ENCODE results near the gene SENP6. TPM values are rescaled to one million over a fixed set of nuclear protein-coding genes. Genes with fewer than 3 reads are reported as not detected.
A peak's percentile ranks its signal among the peaks of the same experiment; 100 is the strongest.
"Not testable (repeated sequence)": the region's sequence is repeated elsewhere in the genome, so short reads cannot be mapped to it uniquely, and the experiment has no call there.

Gene SENP6
- total RNA-seq, 1 experiment from 2014 or later: 37.3 TPM

DNA sequence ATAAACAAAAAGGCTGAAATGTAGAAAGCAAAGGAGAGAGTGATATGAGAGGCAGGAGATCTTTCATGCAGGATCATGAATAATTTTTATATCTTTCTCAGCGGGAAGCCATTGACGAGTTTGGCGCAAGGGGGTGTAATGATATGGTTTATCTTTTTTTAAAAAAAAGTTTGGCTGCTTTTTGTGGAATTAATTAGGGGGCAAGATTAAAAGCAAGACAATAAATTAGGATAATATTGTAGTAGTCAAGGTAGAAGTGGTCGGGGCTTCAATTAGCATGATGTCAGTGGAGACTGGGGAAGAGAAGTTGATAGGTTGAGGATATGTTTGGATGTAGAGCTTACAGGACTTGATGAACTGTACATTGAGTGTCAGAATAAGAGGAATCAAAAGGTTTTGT, 4.0 kb downstream of the SENP6 start:
- DNase-seq (ENCODE audit: low read depth): no peak

DNA sequence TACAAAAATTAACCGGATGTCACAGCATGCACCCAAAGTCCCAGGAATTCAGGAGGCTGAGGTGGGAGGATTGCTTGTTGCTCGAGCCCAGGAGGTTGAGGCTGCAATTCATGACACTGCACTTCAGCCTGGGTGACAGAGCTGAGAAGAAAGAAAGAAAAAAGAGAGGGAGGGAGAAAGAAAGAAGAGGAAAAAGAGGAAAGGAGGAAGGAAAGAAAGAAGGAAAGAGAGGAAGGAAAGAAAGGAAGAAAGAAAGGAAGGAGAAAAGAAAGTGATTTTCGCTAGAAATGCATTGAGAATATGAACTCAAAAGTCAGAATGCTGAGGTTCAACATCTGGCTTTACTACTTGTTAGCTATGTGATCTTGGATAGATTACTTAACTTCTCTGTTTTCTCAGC, 6.6 kb downstream of the SENP6 start:
- no peak for DNase-seq (ENCODE audit: low read depth)

DNA sequence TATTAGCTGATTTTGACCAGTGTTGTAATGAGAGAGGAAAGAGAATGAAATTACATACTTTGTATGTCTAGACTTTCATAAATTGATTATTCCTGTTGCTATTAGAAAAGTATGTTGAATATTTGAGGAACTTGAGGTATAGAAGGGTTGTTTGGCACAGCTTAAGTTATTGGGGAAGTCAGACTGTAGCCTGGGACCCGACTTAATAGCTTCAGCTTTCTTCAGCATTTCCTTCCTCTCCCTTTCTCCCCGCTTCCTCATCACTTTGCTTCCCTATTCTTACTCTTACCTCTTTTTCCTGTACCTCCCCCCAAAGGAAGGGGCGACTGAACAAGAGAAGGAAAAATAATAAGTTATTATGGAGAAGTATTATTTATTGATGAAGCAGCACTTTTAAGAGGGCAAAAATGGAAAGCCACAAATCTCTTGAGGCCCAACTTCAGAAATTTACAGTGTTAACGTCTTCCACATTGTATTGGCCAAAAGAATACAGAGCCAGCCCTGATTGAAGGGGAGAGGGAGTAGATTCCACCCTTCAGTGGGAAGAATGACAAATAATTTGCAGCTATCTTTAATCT, 7.4 kb downstream of the SENP6 start:
- DNase-seq (ENCODE audit: low read depth): no peak

DNA sequence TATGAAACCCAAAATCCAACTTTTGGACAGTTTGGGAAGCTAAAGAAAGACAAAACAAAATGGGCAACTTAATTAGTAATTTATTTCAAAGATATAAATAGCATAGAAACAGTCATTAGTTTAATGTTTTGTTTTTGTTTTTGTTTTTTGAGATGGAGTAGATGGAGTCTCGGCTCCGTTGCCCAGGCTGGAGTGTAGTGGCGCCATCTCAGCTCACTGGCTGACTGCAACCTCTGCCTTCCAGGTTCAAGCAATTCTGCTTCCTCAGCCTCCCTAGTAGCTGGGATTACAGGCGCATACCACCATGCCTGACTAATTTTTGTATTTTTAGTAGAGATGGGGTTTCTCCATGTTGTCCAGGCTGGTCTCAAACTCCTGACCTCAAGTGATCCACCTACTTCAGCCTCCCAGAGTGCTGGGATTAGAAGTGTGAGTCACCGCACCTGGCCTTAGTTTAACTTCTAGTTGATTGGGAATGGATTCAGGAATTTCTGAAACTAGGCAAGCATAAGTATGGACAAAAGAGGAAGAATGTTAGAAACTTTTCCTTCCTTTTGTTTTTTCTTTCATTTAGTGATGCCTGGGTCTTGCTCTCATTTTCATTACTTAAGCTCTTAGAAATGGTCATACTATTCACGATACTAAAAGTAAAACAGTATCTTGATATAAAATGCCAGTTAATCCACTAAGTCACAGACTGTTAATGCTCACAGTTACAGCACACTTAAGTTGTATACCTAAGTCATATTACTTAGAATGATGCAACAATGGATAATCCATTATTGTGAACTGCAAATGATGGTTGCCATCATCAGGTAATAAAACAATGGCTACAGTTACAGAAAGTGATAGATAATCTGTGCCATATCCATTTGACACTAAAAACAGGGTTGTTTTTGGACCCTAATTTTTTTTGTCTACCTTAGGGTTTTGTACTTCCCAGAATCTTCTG, 8.2 kb downstream of the SENP6 start:
- peak; percentile 23 for DNase-seq (ENCODE audit: low read depth)

DNA sequence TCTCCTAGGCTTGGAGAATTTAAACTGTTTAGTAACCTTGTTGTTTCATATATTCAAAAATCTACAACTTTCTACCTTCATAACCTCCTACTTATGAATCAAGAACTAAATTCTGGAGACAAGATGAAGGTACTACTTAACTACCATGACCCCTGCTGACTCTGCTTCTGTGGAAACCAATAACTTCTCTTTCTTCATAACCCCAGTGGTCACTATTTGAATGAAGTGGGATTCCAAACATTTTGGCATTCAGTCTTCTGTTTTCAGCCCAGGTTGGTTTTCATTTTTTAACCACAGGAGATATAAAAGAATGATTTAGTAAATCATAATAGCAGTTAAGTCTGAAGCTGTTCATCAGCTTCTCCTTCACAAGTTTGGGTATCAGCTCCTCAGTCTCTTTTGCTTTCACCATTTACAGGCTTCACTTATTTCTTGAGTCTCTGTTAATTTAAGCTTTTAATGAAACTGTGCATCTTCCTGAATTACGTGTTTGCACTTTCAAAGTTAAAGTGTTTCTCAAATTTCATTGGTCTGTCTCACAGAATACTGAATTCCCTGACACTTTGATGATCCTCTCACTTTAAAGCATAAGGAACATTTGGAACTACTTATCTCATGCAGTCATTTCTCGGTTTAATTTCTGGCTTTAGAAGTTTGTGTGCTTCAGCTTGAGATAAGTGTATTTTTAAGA, 9.5 kb downstream of the SENP6 start:
- no peak for DNase-seq (ENCODE audit: low read depth)

DNA sequence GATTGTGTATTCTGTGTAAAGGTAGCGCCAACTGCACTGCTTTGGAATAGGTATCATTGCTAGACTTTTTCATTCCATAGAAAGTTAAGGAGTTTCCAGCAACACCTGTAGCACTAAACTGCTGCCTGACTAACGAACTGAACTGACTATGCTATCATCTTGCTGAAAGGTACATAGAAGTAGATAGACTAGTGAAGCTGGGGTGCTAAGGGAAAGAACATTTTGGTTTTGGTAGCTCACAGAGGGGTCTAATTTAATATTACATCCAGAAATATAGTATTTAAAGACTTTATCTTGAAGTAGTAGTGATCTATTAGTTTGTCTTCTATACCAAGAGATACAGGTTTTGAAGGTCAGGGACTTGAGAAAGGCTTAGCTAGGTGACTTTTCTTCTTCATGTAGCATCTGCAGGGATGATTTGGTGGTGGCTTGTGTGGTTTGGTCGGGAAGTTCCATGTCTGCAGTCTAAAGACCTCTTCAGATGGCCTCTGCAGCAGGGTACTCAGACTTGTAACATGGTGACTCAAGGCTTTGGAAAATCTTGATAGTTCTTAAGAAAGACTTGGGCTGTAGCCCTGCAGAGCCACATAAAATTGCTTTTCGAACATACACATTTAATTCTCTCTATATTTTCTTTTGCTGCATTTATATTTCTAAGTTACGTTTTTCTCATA, 10.2 kb downstream of the SENP6 start:
- DNase-seq (ENCODE audit: low read depth): no peak

DNA sequence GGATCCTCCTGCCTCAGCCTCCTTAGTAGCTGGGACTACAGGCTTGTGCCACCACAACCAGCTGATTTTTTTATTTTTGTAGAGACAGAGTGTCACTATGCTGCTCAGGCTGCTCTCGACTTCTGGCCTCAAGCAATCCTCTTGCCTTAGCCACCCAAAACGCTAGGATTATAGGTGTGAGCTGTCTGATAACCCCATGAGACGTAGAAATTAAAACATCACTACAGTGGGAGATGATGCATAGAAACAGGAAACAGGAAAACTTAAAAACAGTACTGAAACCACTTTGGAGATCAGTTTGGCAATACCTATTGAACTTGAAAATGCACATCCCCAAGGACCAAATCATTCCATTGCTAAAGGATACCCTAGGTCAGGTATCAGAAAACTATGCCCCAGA, 10.8 kb downstream of the SENP6 start:
- DNase-seq (ENCODE audit: low read depth): no peak

DNA sequence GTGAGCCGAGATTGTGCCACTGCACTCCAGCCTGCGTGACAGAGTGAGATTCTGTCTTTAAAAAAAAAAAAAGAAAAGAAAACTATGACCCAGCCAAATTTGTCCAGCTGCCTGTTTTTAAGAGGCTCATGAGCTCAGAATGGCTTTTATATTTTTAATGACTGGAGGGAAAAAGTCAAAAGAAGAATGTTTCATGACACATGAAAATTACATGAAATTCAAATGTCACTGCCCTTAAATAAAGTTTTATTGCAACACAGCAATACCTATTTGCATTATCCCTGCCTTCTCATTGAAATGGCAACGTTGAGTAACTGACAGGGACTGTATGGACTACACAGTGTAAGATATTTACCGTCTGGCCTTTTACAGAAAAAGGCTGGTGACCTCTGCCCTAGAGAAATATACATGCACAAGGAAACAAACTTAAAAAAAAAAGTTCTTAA, 11.4 kb downstream of the SENP6 start:
- DNase-seq (ENCODE audit: low read depth): no peak

DNA sequence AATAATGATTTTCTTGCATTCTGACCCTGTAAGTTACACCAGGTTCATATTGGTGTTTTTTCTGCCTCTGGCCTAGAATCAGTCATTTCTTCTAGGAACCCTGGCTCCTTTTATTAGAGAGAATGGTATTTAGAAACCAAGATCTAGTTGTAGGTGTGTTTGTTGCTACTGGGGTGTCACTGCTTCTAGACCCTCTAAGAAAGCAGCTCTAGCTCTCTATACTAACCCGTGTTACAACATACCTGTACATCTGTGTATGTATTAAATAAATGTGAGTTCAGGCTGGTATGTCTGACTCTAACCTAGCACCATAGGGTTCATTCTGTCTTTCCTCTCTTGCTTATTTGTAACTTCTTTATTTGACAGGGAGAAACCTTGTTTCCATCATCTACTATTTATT, 16.8 kb downstream of the SENP6 start:
- DNase-seq (ENCODE audit: low read depth): no peak

DNA sequence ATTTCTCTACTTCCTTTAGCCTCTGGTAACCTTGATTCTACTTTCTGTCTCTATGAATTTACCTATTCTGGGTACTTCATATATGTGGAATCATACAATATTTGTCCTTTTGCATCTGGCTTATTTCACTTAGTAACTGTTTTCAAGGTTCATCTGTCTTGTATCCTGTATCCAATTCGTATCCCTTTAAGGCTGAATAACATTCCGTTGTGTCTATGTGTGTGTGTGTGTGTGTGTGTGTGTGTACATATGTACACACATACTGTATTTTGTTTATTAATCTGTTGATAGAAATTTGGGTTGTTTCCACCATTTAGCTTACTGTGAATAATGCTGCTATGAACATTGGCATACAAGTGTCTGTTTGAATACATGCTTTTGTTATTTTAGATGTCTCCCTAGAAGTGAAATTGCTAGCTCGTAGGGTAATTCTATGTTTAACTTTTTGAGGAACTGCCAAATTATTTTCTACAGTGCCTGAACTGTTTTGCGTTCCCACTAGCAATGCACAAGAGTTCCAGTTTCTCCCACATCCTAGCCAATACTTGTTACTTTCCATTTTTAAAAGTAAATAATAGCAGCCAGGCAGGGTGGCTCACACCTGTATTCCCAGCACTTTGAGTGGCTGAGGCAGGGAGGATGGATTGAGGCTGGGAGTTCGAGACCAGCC, 17.7 kb downstream of the SENP6 start:
- DNase-seq (ENCODE audit: low read depth): no peak

DNA sequence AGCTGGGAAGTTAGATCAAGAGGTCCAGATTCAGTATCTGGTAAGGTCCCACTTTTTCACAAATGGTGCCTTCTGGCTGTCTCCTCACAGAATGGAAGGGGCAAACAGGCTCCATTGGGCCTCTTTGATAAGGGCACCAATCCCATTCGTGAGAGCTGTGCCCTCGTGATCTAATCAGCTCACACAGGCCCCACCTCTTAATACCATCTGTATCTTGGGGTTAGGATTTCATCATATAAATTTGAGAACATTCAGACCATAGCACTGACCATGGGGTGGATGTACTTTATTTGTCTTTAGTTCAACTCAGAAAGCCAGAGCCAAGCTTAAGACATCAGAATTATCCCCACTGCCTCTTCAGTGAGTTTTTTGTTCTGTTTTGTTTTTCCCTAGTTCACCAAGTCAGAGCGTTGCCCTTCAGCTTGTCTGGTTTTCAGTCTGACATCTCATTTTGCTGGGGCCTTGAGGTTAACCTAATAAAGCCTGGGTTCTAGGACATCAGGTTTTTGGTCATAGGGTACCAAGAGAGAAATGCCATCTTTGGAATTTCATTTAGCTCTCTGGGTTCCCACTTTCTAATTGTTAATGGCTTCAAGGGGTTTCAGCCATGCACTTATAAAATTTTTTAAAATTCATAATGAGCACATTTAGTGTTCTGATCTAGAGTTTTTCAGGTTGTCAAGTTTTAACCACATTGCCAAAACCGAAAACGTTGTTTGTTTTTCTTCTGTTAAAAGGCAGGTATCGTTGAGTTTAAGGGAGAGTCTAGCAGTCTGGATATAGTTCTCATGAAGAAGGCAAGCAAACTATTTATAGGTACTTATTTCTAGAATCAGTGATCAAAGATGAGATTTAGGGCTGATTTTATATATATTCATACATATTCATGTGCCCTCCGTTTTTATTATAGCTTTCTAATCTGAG, 19.0 kb downstream of the SENP6 start:
- DNase-seq (ENCODE audit: low read depth): no peak

DNA sequence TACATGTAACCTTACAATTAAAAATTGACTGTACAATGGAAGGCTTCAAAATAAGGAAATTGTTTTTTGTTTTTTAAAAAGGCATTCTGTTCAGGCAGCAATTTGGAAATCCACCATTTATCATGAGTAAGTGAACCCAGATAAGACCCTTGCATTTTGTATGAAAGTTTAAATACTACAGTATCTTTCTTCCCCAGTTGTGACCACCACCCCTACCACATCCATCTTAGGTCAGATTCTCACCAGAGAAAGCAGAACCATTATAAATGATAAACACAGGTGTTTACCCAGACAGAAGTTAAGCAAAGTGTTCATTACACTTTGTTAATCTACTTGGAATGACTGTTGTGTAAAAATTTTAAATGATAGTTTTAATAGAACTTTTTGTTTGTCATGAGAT, 20.2 kb downstream of the SENP6 start:
- no peak for DNase-seq (ENCODE audit: low read depth)

DNA sequence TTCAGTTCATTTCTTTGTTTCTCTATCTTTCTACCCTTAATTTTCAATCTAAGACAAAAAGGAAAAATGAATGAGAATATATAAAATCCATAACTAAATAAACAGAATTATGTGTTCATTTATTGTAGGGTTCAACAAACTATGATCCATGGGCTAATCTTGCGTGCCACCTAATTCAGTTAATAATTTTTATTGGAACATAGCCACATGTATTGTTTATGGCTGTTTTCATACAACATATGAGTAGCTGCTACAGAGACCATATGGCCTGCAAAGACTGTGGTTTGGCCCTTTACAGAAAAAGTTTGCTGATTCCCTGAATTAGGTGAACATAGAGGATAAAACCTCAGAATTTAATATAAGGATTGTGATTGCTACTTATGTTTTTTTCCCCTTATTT, 21.8 kb downstream of the SENP6 start:
- no peak for DNase-seq (ENCODE audit: low read depth)

DNA sequence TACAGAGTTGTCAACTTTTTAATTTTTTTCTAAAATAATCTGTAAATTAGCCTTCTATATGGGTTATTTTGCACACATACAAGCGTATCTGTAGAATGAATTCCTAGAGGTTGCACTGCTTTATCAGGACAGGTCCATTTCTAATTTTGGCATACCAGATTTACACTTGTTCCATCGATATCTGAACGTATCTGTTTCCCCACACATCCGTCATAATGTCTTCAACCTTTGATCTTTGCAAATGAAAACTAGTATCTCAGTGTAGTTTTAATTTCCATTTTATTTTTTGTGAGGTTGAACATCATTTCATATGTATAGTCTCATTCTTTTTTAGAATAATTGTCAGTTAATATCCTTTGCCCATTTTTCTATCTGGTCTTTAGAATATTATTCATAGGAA, 22.7 kb downstream of the SENP6 start:
- DNase-seq (ENCODE audit: low read depth): no peak

DNA sequence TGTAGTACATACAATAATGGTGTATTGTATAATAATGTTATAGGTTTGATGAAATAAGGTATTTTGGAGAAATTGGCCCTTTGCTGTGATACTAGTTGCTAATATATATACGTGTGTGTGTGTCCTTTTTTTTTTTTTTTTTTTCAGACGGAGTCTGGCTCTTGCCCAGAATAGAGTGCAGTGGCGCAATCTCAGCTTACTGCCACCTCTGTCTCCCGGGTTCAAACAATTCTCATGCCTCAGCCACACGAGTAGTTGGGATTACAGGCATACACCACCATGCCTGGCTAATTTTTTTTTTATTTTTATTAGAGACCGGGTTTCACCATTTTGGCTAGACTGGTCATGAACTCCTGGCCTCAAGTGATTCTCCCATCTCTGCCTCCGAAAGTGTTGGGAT, 23.3 kb downstream of the SENP6 start:
- DNase-seq (ENCODE audit: low read depth): no peak

DNA sequence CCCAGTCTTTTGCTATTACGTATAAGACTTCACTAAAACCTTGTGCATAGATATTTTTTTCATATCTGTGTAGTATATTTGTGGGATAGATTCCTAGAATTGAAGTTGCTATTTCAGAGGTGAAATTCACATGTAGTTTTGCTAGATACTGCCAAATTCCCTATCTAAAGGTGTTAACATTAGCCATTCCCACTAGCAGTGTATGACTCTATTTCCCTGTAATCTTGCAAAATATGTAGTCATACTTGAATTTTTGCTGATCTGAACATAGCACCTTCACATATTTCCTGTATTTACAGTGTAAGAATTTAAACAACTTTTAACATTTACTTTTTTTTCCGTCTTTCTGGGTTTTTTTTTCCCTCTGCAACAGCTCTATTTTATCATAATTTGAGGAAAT, 24.9 kb downstream of the SENP6 start:
- DNase-seq (ENCODE audit: low read depth): no peak

DNA sequence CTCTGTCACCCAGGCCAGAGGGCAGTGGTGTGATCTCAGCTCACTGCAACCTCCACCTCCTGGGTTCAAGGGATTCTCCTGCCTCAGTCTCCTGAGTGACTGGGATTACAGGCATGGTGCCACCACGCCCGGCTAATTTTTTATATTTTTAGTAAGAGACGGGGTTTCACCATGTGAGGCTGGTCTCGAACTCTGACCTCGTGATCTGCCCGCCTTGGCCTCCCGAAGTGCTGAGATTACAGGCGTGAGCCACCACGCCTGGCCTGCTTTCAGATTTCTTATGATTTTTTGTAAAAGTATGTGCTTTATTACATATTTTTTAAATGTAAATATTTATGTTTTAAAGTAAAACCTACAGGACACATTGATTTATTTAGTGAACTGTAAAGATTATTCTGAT, 26.0 kb downstream of the SENP6 start:
- DNase-seq (ENCODE audit: low read depth): not testable (repeated sequence)

DNA sequence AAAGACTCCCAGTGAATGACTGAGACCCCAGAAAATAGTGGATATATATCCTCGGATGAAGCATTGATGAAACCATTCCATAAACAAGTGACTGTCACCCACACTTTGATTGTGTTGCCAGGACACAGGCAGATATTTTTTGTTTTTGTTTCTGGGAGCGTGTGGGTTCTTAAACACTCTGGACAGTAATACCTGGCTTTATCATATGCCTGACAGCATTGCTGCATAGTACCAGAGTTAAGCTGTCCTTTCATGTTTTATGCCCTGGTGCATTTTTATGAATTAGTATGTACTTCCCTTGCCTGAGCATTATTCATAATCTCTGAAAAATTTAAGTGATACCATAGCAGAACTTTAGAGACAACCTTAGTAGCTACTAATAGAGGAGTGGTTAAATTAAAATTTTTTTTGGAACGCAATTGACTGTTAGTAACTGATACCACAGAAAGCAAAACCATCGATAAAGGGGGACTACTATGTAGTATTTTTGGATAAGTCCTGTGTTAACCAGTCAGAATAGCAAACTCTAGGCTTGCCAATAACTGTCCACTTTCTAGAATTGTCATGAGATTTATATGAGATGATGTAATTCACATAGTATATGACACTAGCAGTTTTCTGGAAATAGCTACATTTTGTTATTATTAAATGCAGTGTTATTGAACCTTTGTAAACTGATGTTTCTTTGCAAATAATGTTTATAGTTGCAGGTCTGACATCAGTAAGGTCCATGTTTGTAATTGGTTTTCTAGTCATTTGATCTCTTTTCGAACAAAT, 30.4 kb downstream of the SENP6 start:
- no peak for DNase-seq (ENCODE audit: low read depth)

DNA sequence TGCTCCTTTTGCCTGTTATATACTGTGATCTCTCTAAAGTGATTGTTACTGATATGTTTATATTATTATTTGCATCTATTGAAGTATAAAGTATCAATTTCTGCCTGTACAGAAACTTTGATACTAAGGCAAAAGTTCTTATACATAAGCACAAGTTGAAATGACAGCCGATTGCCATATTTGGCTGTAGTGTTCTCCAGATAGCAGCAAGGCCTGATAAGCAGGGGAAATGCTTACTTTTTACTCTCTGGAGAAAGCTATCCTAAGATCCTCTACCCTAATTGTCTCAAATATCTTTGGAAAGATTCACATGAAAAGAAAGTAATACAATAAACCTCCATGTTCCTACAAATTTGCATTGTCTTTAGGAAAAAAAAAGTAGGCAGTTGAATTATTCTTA, 31.4 kb downstream of the SENP6 start:
- DNase-seq (ENCODE audit: low read depth): no peak

All from HT1080 (cell line).